Right atrium auricular region (tissue), 2 donors: ENCODE data around the gene PTPRN2. TPM values are rescaled to one million over a fixed set of nuclear protein-coding genes. Genes with fewer than 3 reads are reported as not detected.

ENCODE experiments used
- DNase-seq: peaks from one replicate; pipeline ENCODE4 v3.0.0-alpha.2; 2019; ENCODE audit warnings: low spot score
- H3K27ac ChIP-seq, 2 donors: fragments of 200-600 bp; sonication (generic); 1 replicate in 1 of 2; 2 replicates in 1 of 2; pipeline ENCODE4 v1.5.1; 2016 to 2019
- H3K27me3 ChIP-seq, 2 donors: fragments of 200-600 bp; sonication (generic); one replicate each; pipeline versions ENCODE4 v1.5.1 to v1.6.0; 2017 to 2019
- H3K36me3 ChIP-seq: fragments of 200-600 bp; sonication (generic); one replicate; pipeline ENCODE4 v1.5.1; 2016
- H3K4me1 ChIP-seq, 2 donors: fragments of 200-600 bp; sonication (generic); one replicate each; pipeline versions ENCODE4 v1.5.1 to v1.6.0; 2017 to 2019
- H3K4me3 ChIP-seq, 2 donors: fragments of 200-600 bp; sonication (generic); 1 replicate in 1 of 2; 2 replicates in 1 of 2; pipeline ENCODE4 v1.5.1; 2017 to 2019; ENCODE audit warnings: mild to moderate bottlenecking in 1 of 2, moderate library complexity in 1 of 2
- H3K9me3 ChIP-seq, 2 donors: fragments of 200-600 bp; sonication (generic); one replicate each; pipeline ENCODE4 v1.5.1; 2019
- CTCF ChIP-seq, 2 donors: fragments of 200-600 bp; sonication (generic); IDR thresholded peaks; one replicate each; pipeline ENCODE4 v1.5.1; 2019; ENCODE audit warnings: antibody characterized with exemption in 2 of 2
- total RNA-seq, 2 donors: library from RNA; depleted of rRNA; stranded (reverse); fragments of >200 nt; gene quantifications; one replicate each; pipeline ENCODE4 v1.1.0, GENCODE V29; 2016

Gene PTPRN2
- total RNA-seq, 2 donors from 2014 or later: 2.6 to 2.7 TPM

DNA sequence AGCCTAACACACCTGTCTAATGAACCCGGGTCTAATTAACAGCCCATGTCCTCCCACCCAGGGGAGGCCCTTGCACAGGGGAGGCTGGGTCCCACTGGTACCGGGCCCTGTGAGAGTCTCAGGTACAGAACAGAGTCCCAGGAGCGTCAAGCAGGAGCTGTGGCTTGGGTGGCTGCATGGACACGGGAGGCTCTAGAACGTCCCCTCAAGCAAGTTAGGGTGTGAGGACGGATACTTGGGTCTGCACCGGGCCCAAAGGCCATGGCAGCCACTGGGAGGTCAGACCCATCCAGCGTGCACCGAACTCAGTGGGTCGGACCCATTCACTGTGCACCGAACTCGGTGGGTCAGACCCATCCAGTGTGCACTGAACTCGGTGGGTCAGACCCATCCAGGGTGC, 941.1 kb downstream of the PTPRN2 start:
- no peak for DNase-seq

DNA sequence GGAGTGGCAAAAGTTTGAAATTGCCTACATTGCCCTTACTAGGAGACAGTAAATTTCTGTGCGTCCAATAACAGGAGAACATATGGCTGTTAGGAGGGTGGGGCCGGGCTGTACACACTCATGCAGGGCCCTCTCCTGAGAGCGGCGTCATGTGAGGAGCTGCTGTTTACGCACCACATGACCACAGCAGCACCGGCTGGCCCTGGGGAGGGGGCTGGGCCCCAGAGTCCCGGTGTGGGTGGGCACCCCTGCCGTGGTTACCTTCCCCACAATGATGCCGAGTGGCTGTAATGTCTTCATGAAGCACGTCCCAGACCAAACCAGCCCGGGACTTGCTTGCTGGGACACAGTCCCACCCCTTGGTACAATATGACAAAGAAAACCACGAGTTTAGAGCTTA, 942.1 kb downstream of the PTPRN2 start:
- Histone ChIP-seq H3K4me1 (no peaks in the 10 kb centered on the region), H3K27me3 (no peaks in the 10 kb centered on the region), H3K4me3 (no peak overlapping the region), H3K9me3 (peaks cover 0 to 6% of the 10 kb centered on the region in 2 donors), H3K27ac (no peak overlapping the region), H3K36me3 (no peaks in the 10 kb centered on the region)
- DNase-seq: no peak
- no peak for TF ChIP-seq CTCF (IDR thresholded peaks at IDR 0.05)

More for the DNA sequence above, 941.1 kb downstream of the PTPRN2 start:
- no peak for TF ChIP-seq CTCF (IDR thresholded peaks at IDR 0.05)
- H3K4me1 ChIP-seq: no peaks in the 10 kb centered on the region
- H3K4me3 ChIP-seq: no peak overlapping the region
- H3K9me3 ChIP-seq: no peaks in the 10 kb centered on the region
- no peak overlapping the region for H3K27ac ChIP-seq
- no peaks in the 10 kb centered on the region for H3K27me3 ChIP-seq
- no peaks in the 10 kb centered on the region for H3K36me3 ChIP-seq

- no peak overlapping the region for H3K27ac ChIP-seq
- TF ChIP-seq CTCF (IDR thresholded peaks at IDR 0.05): no peak
- H3K9me3 ChIP-seq: peaks cover 0 to 11% of the 10 kb centered on the region in 2 donors
- no peak for DNase-seq
- H3K4me3 ChIP-seq: no peak overlapping the region
- H3K27me3 ChIP-seq: no peaks in the 10 kb centered on the region
- no peaks in the 10 kb centered on the region for H3K36me3 ChIP-seq
- H3K4me1 ChIP-seq: no peaks in the 10 kb centered on the region
Observed at GRCh38 chr7:157644946-157645345, 942.7 kb downstream of the PTPRN2 start.

DNA sequence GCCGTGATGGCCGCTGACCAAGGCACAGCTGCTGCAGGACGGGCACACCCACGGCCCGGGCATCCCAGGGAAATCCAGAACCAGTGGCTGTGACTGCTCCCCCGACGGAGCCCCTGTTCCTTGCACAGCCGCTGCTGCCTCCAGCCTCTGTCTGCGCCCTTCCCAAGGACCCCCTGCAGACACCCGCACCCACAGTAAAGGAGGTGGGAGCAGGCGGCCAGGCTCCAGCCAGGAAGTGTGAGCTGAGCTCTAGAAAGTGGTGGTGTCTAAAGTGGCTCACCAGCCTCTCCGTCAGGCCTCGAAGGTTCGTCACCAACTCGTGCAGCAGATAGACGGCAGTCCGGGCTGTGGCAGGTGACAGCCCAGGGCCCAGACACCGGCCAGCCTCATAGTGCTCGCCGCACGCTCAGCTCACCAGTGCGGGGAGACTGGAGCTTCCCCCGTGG, 944.1 kb downstream of the PTPRN2 start:
- TF ChIP-seq CTCF (IDR thresholded peaks at IDR 0.05): no peak
- Histone ChIP-seq H3K36me3 (no peaks in the 10 kb centered on the region), H3K4me1 (no peaks in the 10 kb centered on the region), H3K4me3 (no peak overlapping the region), H3K27ac (no peak overlapping the region), H3K27me3 (no peaks in the 10 kb centered on the region), H3K9me3 (peaks cover 0 to 17% of the 10 kb centered on the region in 2 donors)
- no peak for DNase-seq

- no peak for DNase-seq
- no peak for TF ChIP-seq CTCF (IDR thresholded peaks at IDR 0.05)
- no peaks in the 10 kb centered on the region for H3K27me3 ChIP-seq
- no peak overlapping the region for H3K27ac ChIP-seq
- no peaks in the 10 kb centered on the region for H3K4me1 ChIP-seq
- H3K36me3 ChIP-seq: no peaks in the 10 kb centered on the region
- H3K4me3 ChIP-seq: no peak overlapping the region
- peaks cover 0 to 17% of the 10 kb centered on the region in 2 donors for H3K9me3 ChIP-seq
Observed at GRCh38 chr7:157641866-157642265, 945.8 kb downstream of the PTPRN2 start.

DNA sequence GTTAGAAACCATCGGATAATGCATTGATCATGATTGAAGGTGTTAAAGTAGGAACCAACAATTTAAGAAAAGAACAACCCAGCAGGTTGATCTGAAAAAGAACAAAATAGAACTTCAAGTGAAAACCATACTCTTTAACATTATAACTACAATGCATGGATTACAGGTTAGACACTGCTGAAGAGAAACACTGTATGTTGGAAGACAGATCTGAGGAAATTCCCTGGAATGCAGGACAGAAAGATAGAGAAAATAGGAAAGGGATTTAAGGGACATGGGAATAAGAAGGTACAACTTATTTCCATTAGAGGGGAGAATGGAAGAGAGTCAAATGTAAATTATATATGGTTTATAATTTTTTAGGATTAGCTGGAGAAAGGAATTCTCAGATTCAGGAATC, 947.5 kb downstream of the PTPRN2 start:
- no peak for DNase-seq
- no peak for TF ChIP-seq CTCF (IDR thresholded peaks at IDR 0.05)

More for the DNA sequence above, 947.5 kb downstream of the PTPRN2 start:
- Histone ChIP-seq H3K4me3 (no peak overlapping the region), H3K4me1 (no peaks in the 10 kb centered on the region), H3K27ac (no peak overlapping the region), H3K27me3 (no peaks in the 10 kb centered on the region), H3K9me3 (peaks cover 0 to 17% of the 10 kb centered on the region in 2 donors), H3K36me3 (no peaks in the 10 kb centered on the region)
